ENCODE measurements around the gene NLRP4.
"Not testable (repeated sequence)": the region's sequence is repeated elsewhere in the genome, so short reads cannot be mapped to it uniquely, and the experiment has no call there.

Gene NLRP4

DNA sequence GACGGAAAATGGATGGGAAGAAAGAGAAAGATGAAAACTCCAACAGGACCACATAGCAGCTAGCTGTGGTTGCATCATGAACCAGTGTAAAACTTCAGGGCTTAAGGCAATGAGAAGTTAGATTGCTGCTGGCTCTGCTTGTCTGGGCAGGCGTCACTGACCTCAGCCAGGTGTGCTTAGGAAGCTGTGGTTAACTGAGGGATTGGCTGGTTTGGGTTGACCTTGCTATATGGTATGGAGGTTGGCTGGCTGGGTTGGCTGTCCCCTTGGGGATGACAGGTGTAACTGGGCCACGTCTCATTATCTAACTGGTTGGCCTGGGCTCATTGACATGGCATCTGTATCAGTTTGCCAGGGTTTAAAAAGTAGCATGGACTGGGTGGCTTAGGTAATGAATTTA lies 40.9 kb downstream of the NLRP4 start:
- no peak for DNase-seq (ENCODE audit: low read depth)

GRCh38 chr19:55882626-55883025 lies 46.3 kb downstream of the NLRP4 start:
- DNase-seq (ENCODE audit: low read depth), result no peak

DNA sequence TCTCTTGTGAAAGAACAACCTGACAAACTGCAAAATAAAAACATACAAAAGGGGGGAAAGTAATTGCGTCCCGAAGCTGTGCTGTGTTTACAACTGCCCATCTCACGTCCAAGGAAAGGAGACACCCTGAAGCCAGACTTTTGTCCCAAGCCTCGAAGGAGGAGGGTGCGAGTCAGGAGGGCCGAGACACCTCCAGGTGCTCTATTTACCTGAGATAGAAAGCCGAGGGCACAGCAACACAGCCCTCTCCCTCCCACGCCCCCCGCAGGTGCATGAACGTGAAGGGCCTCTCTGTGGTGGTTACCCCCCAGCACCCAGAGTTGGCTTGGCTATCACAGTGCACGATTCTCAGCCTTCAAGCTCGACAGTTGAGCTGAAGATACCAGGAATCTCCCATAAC lies 62.6 kb downstream of the NLRP4 start:
- no peak for DNase-seq (ENCODE audit: low read depth)

GRCh38 chr19:55901369-55902079 lies 65.2 kb downstream of the NLRP4 start:
- no peak for DNase-seq (ENCODE audit: low read depth)

DNA sequence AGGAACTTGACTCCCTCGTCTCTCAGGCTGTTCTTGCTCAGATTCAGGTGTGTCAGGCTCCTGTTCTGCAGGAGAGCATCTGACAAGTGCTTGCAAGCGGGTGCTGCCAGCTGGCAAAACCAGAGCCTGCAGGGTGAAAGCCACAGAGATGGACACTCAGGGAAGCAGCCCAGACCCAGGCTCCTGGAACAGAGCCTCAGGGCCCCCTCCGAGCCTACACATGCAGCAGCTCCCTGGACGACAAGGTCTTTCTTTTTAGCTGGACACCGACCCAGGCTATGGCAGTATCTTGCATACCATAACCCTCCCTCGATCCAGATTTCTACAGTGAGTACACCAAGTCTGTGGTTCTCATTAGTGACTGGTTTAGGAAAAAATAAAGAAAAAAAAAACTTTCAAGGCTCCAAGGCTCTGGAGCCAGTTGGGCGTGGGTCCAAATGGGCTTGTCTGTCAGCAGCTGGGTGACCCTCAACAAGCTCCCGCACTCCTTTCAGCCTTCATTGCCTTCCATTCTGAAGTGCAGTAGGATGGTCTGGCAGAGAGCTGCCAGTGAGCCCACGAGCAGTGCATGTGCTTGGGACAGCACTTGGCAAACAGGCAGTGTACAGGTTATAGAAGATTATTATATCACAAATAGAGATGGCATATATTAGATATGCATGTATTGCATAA lies 65.9 kb downstream of the NLRP4 start:
- no peak for DNase-seq (ENCODE audit: low read depth)

GRCh38 chr19:55907286-55907685 lies 70.9 kb downstream of the NLRP4 start:
- DNase-seq (ENCODE audit: low read depth), result no peak

DNA sequence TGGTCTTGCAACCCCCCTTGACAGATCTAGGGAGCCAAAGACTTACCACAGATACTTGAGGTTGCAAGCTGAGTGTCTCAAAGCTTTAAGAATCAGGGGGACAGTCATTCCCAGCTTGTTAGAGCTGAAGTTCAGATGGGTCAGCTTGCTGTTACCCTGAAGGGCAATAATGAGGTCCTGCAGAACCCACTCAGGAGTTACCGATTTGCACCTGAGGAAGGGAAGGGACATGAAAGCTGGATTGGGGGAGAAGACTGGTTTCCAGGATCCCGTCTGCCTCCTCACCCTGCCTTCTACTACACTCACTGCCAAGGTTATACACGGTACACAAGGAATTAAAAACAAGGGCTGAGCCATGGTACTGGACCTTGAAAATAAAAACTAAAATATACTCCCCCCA lies 71.4 kb downstream of the NLRP4 start:
- DNase-seq (ENCODE audit: low read depth), result no peak

DNA sequence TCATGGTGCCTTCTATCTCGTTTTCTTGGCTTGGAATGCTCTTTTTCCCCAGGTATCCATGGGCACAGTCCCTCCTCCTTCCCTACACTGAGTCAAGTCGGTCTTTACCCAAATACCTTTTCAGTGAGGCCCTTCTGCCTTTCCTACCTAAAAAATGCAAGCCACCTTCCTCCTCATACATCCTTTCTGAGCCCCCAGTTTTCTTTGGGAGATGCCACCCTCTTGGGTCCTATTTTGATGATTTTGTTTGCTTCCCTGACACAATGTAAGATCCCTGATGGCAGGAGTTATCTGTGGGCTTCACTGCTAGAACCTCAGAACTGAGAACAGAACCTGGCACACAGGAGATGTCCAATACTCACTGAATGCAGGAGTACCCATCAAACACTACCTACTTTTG lies 73.5 kb downstream of the NLRP4 start:
- no peak for DNase-seq (ENCODE audit: low read depth)

- no peak for DNase-seq (ENCODE audit: low read depth)
Observed at GRCh38 chr19:55912916-55913315, 76.6 kb downstream of the NLRP4 start.

- no peak for DNase-seq (ENCODE audit: low read depth)
Observed at GRCh38 chr19:55913643-55914268, 77.4 kb downstream of the NLRP4 start.

GRCh38 chr19:55923556-55923955 lies 87.2 kb downstream of the NLRP4 start:
- no peak for DNase-seq (ENCODE audit: low read depth)

- DNase-seq (ENCODE audit: low read depth), result no peak
Observed at GRCh38 chr19:55927991-55928390, 91.7 kb downstream of the NLRP4 start.

DNA sequence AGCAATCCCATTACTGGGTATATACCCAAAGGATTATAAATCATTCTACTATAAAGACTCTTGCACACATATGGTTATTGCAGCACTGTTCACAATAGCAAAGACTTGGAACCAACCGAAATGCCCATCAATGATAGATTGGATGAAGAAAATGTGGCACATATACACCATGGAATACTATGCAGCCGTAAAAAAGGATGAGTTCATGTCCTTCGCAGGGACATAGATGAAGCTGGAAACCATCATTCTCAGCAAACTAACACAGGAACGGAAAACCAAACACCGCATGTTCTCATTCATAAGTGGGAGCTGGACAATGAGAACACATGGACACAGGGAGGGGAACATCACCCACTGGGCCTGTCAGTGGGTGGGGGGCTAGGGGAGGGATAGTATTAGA lies 92.9 kb downstream of the NLRP4 start:
- DNase-seq (ENCODE audit: low read depth), result not testable (repeated sequence)

- DNase-seq (ENCODE audit: low read depth), result no peak
Observed at GRCh38 chr19:55930996-55931515, 94.7 kb downstream of the NLRP4 start.

Measured in activated T-cell treated with anti-CD3 and anti-CD28 coated beads for 48 hours (primary cell).